ENCODE measurements around the gene RABL6.

DNA sequence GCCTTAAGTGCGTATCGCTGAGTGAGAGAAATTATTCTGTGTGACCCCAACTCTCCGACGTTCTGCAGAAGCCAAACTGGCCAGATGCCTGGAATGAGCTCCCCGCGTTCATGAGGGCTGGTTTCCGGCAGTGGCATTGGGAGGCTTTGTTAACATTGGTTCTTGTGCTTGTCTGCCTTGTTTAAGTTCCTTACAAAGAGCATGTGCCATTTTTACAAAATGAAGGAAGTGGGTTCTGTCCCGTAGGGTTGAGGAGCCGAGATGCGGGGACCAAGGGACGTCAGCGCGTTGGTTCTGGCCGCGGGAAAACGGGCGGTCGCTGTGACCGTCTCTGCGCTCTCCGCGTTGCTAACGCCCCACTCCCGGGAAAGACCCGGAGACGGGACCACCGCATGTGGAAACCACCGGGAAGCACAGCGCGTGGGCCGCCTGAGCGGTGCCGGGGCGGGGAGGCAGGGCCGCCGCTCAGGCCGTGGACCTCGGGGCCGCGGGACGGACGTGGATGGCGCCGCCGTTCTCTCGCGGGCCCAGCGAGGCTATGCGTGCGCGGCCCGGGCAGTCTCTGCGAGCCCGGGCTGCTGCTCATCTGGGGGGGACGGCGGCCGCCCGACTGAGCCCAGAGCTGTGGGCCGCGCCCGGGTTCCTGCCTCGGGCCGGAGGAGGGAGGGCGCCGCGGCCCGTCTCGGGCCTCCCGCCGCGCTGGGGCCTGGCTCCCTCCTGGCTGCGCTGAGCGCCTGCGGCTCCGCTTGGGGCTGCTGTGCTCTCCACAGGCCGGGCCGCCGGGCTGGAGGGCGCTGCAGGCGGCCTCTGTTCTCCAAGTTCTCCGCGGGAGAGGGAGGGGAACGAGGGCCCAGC, 13.4 kb downstream of the RABL6 start:
- TF ChIP-seq POLR2A (IDR thresholded peaks at IDR 0.05) (no peak), EP300 (IDR thresholded peaks at IDR 0.05) (no peak)
